ENCODE results near the gene RAD52.

RAD52 gene

DNA sequence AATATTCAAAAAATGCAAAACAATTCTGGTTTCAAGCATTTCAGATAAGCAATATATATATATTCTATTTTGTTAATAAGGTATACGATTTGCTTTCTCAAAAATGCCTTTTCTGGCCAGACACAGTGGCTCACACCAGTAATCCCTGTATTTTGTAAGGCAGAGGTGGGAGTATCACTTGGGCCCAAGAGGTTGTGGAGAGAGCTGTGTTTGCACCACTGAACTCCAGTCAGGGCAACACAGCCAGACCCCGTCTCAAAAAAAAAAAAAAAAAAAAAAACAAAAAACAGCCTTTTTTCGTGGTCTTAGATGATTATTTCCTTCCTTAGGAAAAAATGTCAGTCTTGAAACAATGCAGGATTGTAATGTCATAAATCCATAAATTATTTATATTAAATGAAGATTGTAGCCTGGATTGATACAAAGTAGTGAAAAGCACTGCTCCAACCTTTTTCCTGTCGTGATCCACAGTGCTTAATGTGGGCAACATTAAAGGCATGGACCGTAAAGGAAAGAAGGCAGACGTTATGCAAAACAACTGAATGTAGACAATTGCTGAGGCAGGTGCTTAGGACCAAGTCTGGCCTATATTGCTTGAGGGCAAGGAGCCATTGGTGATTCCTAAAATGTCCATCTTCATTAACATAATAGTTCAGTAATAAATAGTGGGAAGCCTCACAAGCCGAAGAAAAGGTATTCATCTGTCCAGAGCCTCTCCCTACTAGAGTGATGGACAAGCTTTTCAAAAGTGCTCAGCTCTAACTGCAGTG lies 36.8 kb downstream of the RAD52 start:
- DNase-seq: no peak

GRCh38 chr12:911191-911826 lies 38.2 kb downstream of the RAD52 start:
- DNase-seq: no peak

DNA sequence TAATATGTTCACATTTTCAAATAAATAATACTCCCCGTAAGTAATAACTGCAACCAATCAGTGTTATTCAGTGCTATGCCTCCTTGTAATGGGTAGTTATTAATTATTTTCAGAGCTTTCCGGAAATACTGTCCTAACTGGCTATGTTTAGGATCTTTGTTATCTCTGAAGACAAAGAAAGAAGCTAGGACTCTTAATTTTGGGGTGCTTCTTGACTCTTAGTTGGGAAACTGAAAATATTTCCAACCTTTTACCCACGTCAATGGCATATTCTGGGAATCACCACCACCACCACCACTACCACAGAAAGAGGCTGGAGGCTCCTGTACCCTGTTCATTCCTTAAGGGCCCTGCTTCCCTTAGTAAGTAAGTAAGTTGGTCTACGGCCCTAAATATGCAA lies 39.1 kb downstream of the RAD52 start:
- DNase-seq: no peak

GRCh38 chr12:909861-910260 lies 39.6 kb downstream of the RAD52 start:
- DNase-seq: no peak

DNA sequence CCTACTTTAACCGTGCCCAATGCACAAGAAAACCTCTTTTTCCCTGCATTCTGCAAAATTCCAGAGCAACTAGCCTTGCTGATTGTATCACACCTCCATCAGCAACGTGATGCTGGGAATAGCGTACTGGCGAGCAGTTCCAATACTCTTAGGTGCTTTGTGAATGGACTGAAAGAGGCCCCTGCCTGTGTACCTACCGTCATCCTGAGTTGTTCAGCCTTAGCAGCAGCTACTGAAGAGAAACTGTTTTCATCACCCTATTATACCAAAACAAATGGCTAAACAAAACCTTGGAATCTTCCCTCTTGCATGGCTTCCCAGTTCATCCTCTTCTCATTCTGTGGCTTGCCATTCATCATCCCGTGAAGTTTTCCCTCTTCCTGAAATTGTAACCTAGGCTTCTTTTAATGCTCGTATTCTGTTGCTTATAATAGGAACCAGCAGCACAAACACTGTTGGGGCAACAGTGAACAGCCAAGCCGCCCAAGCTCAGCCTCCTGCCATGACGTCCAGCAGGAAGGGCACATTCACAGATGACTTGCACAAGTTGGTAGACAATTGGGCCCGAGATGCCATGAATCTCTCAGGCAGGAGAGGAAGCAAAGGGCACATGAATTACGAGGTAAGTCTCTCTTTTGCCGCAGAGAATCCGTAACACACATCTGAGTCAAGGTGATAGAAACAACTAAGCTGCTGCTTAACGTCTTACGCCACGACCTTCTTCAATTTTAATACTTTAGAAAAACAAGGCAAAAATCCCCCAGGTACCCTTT lies 41.9 kb downstream of the RAD52 start:
- no peak for DNase-seq

- no peak for DNase-seq
Measured at GRCh38 chr12:906062-906585, 43.4 kb downstream of the RAD52 start.

- no peak for DNase-seq
Measured at GRCh38 chr12:905261-906031, 44.0 kb downstream of the RAD52 start.

DNA sequence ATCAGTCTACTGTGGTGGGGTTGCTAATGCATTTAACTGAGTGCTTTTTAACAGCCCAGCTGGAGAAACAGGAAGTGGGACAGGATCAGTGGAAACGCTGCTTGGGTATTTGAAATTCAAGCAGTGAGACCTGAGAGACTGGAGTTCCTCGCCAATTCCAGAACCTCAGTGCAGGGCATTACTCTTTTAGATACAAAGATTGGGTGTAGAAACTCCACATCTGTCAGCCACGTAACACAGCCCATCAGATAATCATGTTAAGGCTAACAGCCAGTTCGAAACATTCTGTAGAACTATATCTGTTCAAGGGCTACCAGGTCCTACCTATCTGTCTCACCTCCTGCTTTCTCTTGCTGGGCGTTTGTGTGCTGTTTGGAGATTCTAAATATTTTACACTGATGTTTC lies 45.5 kb downstream of the RAD52 start:
- no peak for DNase-seq

DNA sequence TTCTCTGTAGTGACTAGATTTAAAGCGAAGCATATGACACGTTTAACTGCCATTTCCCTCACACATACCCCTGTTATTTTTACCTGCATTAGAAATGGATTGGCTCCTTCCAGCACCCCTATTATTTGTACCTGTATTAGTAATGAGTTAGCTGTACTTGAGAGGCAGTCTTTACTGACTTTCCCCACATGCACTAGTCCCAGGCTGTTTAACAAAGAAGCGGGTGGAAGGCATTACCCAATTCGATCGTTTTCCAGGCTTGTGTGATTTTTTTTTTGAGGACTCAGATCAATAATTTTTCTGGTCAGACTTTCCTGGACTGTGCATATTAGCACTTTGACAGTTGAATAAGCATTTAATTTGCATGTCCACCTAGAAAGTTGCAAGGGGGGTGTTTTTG lies 46.4 kb downstream of the RAD52 start:
- DNase-seq: no peak

DNA sequence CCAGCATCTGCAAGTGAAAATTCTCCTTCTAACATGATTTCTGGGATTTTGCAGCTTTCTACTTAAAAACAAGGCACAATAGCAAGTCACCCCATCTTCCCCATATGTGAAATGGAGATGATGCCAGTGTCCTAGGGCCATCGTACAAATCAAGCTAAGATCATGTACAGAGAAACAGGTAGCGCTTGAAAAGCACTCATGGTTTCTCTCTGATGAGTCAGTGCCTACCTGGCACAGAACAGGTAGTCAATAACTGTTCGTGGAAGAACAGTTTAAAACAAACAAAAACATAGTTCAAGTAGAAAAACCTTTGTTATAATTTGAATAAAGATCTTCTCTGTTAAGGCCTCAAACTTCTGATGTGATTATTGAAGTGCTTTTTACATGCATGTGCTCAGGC lies 46.9 kb downstream of the RAD52 start:
- no peak for DNase-seq

- DNase-seq: no peak
Measured at GRCh38 chr12:897386-897785, 52.1 kb downstream of the RAD52 start.

GRCh38 chr12:896031-896430 lies 53.5 kb downstream of the RAD52 start:
- no peak for DNase-seq

- no peak for DNase-seq
Measured at GRCh38 chr12:894226-894625, 55.3 kb downstream of the RAD52 start.

DNA sequence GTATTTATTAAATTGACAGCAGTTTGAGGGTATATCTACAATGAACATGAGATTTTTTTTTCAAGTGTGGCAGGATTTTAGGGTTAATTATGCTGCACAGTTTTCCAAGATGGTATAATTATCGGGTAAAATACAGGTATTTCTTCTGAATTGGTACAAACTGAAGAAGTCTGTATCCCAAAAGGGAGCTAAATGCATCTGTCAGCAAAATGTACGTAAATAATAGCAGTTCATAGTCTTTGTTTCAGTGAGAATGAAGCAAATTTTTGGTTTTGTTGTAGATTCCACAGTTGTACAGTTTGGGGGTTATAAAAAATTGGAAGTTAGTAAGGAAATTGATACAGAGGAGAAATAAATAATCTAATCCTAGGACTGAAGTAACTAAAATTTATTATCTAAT lies 63.3 kb downstream of the RAD52 start:
- DNase-seq: no peak

DNA sequence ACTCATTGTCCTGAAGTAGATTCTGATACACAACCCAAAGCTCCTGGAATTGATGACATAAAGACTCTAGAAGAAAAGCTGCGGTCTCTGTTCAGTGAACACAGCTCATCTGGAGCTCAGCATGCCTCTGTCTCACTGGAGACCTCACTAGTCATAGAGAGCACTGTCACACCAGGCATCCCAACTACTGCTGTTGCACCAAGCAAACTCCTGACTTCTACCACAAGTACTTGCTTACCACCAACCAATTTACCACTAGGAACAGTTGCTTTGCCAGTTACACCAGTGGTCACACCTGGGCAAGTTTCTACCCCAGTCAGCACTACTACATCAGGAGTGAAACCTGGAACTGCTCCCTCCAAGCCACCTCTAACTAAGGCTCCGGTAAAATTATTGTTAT lies 63.8 kb downstream of the RAD52 start:
- no peak for DNase-seq

- no peak for DNase-seq
Measured at GRCh38 chr12:884746-885414, 64.6 kb downstream of the RAD52 start.

- no peak for DNase-seq
Measured at GRCh38 chr12:880656-881055, 68.8 kb downstream of the RAD52 start.

GRCh38 chr12:879641-880040 lies 69.9 kb downstream of the RAD52 start:
- no peak for DNase-seq

DNA sequence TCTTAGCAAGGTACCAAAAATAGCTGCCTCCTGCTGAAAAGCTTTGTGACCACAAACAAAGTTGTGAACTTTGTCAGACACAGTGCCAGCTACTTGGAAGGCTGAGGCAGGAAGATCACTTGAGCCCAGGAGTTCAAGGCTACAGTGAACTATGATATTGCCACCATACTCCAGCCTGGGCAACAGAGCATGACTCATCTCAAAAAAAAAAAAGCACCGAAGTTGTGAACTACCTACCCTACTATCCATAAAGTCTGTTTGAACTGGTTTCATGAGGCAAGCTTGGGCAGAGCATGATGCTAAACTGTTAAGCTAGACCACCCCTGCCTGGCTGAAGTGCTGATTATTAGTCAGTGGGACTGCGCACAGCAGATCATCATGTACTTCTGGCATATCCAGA lies 75.5 kb downstream of the RAD52 start:
- no peak for DNase-seq

- DNase-seq: no peak
Measured at GRCh38 chr12:870378-870777, 79.1 kb downstream of the RAD52 start.

GRCh38 chr12:868722-869121 lies 80.8 kb downstream of the RAD52 start:
- DNase-seq: no peak

GRCh38 chr12:867905-868304 lies 81.6 kb downstream of the RAD52 start:
- no peak for DNase-seq

All from activated effector memory CD4-positive, alpha-beta T cell treated with Interleukin-2 at 50 U/mL for 16 hours (primary cell).